B cell (primary cell): ENCODE data around the gene HLA-DQB1. TPM values are rescaled to one million over a fixed set of nuclear protein-coding genes. Genes with fewer than 3 reads are reported as not detected.

ENCODE experiments used
- ATAC-seq: fragments of 200-7000 bp; cut with Tn5 transposase; one replicate; pipeline ENCODE4 v1.10.0; 2021; ENCODE audit warnings: low read depth, mild to moderate bottlenecking, moderate number of reproducible peaks, moderate library complexity
- CTCF ChIA-PET: fragments of 350-600 bp; sonication (Branson Sonifier 250); formaldehyde crosslinking; loops from one replicate; lab custom pipeline; 2021; ENCODE audit warnings: antibody characterized with exemption, inconsistent platforms; lab: Charles Lee
- POLR2A ChIA-PET: fragments of 350-600 bp; sonication (Branson Sonifier 250); formaldehyde crosslinking; loops from one replicate; lab custom pipeline; 2021; ENCODE audit warnings: antibody characterized with exemption; lab: Charles Lee
- DNase-seq: peaks from one replicate; pipeline ENCODE4 v3.0.0; 2013
- H2AFZ ChIP-seq: 2 replicates; pipeline ENCODE4 v1.6.1; 2012; ENCODE audit warnings: mild to moderate bottlenecking, low read depth, low read length; ENCODE audit not compliant: insufficient read depth, poor library complexity, severe bottlenecking
- H3K27ac ChIP-seq, 2 donors: 1 replicate in 1 of 2; 2 replicates in 1 of 2; pipeline ENCODE4 v1.5.1; 2012 to 2013; ENCODE audit warnings: low read length in 2 of 2, mild to moderate bottlenecking in 2 of 2, moderate library complexity in 1 of 2
- H3K27me3 ChIP-seq, 4 experiments: fragments of 200-600 bp in 1 of 4; sonication (generic) in 1 of 4; replicated peaks in 1 of 4; 1 replicate in 2 of 4; 2 replicates in 2 of 4; pipeline versions ENCODE4 v1.6.1 to v1.7.0; 2013 to 2016; ENCODE audit warnings: low read length in 3 of 4, mild to moderate bottlenecking in 2 of 4, mixed read lengths in 1 of 4, moderate library complexity in 1 of 4; ENCODE audit not compliant: insufficient read depth in 4 of 4, control insufficient read depth in 3 of 4; ENCODE audit errors: control extremely low read depth in 1 of 4
- H3K36me3 ChIP-seq, 2 experiments: replicated peaks in 1 of 2; 1 replicate in 1 of 2; 2 replicates in 1 of 2; pipeline versions ENCODE4 v1.6.1 to v1.7.1; 2013; ENCODE audit warnings: low read length in 1 of 2; ENCODE audit not compliant: insufficient read depth in 2 of 2, control insufficient read depth in 1 of 2; ENCODE audit errors: control extremely low read depth in 1 of 2, extremely low read depth in 1 of 2
- H3K4me1 ChIP-seq, 2 donors: fragments of 200-600 bp in 1 of 2; sonication (generic) in 1 of 2; 1 replicate in 1 of 2; 2 replicates in 1 of 2; pipeline versions ENCODE4 v1.5.1 to v1.6.1; 2013 to 2017; ENCODE audit warnings: low read length in 2 of 2; ENCODE audit not compliant: control insufficient read depth in 2 of 2, insufficient read depth in 2 of 2
- H3K4me2 ChIP-seq: replicated peaks from 2 replicates; pipeline ENCODE3; 2012; ENCODE audit warnings: mild to moderate bottlenecking, low read depth, low read length; ENCODE audit not compliant: poor library complexity, severe bottlenecking
- H3K4me3 ChIP-seq, 5 experiments: fragments of 200-600 bp in 1 of 5; sonication (generic) in 1 of 5; 1 replicate in 3 of 5; 2 replicates in 2 of 5; pipeline versions ENCODE4 v1.5.1 to v1.7.0; 2011 to 2016; ENCODE audit warnings: low read length in 4 of 5, mild to moderate bottlenecking in 4 of 5, low read depth in 2 of 5, control low read depth in 1 of 5, moderate library complexity in 1 of 5; ENCODE audit not compliant: insufficient read depth in 1 of 5; ENCODE audit errors: control extremely low read depth in 1 of 5, extremely low read depth in 1 of 5
- H3K79me2 ChIP-seq: fragments of 200-600 bp; sonication (generic); one replicate; pipeline ENCODE4 v1.6.0; 2016; ENCODE audit warnings: low read length; ENCODE audit not compliant: control insufficient read depth, insufficient read depth
- H3K9ac ChIP-seq: fragments of 200-600 bp; sonication (generic); 2 replicates; pipeline ENCODE4 v1.6.1; 2017; ENCODE audit warnings: mild to moderate bottlenecking, low read length, moderate library complexity
- H3K9me3 ChIP-seq, 3 donors: one replicate each; pipeline versions ENCODE4 v1.6.1 to v1.7.1; 2013; ENCODE audit warnings: low read length in 2 of 3; ENCODE audit not compliant: control insufficient read depth in 2 of 3, insufficient read depth in 1 of 3; ENCODE audit errors: control extremely low read depth in 1 of 3
- H4K20me1 ChIP-seq: 2 replicates; pipeline ENCODE4 v1.6.0; 2012; ENCODE audit warnings: mild to moderate bottlenecking, low read length; ENCODE audit not compliant: insufficient read depth, control insufficient read depth, poor library complexity, severe bottlenecking
- H3K27ac Mint-ChIP-seq: one replicate; pipeline ENCODE4 v1.8.0; 2021; ENCODE audit warnings: mixed read lengths
- H3K27me3 Mint-ChIP-seq: one replicate; pipeline ENCODE4 v1.8.0; 2021; ENCODE audit warnings: mixed read lengths
- H3K4me1 Mint-ChIP-seq: one replicate; pipeline ENCODE4 v1.8.0; 2021; ENCODE audit warnings: mixed read lengths
- H3K4me3 Mint-ChIP-seq: one replicate; pipeline ENCODE4 v1.8.0; 2021; ENCODE audit warnings: mixed read lengths
- H3K9me3 Mint-ChIP-seq: one replicate; pipeline ENCODE4 v1.8.0; 2022; ENCODE audit warnings: mixed read lengths; ENCODE audit not compliant: insufficient read depth
- CTCF ChIP-seq: fragments of 200-600 bp; IDR thresholded peaks from one replicate; pipeline ENCODE4 v1.8.0; 2022; ENCODE audit warnings: antibody characterized with exemption, mild to moderate bottlenecking
- EZH2 ChIP-seq: IDR thresholded peaks from 2 replicates; pipeline ENCODE4 v1.6.1; 2012; ENCODE audit warnings: borderline replicate concordance, low read depth, mild to moderate bottlenecking, moderate library complexity, low read length; ENCODE audit not compliant: insufficient read depth, poor library complexity, severe bottlenecking
- WGBS: methylation state at CpG from one replicate; pipeline ENCODE4 v1.1.5; 2013; ENCODE audit warnings: missing lambda C conversion rate; ENCODE audit not compliant: insufficient coverage; 5-methylcytosine and 5-hydroxymethylcytosine counted together
- intact Hi-C: fragments of 100-400 bp; cut with micrococcal nuclease; formaldehyde crosslinking; loops from one replicate; pipeline ENCODE4 v1.10.0; 2022
- polyA plus RNA-seq: library from polyadenylated mRNA; depleted of rRNA; stranded (reverse); fragments of >200 nt; gene quantifications from 2 replicates; pipeline ENCODE4 v1.2.3, GENCODE V29; 2012
- total RNA-seq, 2 donors: library from RNA; stranded (reverse); fragments of 120-200 nt in 1 of 2; gene quantifications; 1 replicate in 1 of 2; 2 replicates in 1 of 2; pipeline versions ENCODE4 v1.2.3 to v1.2.4, GENCODE V29; 2013 to 2022

HLA-DQB1 gene
- total and polyA plus RNA-seq, 2 donors (not counting 1 experiment from before 2014, with no cell fraction given), result 267 to 986 TPM

- Histone ChIP-seq H3K4me2 (peak overlapping the region; percentile 71), H3K4me3 (peak overlapping the region in 4 of 5 experiments; percentile 18 to 41 (median 34)), H2AFZ (no peak overlapping the region), H3K9ac (peak overlapping the region; percentile 63), H3K36me3 (no peaks in the 10 kb centered on the region), H3K9me3 (peaks cover 0 to 11% (median 5%) of the 10 kb centered on the region in 3 donors), H4K20me1 (no peaks in the 10 kb centered on the region), H3K4me1 (peaks cover 58 to 62% of the 10 kb centered on the region in 2 donors), H3K27ac (peak overlapping the region; percentile 97 to 99), H3K27me3 (no peaks in the 10 kb centered on the region), H3K79me2 (peaks cover 32% of the 10 kb centered on the region)
- H3K4me3 Mint-ChIP-seq, result peak overlapping the region; percentile 82
- peak; percentile 94 for DNase-seq
- H3K4me1 Mint-ChIP-seq, result peaks cover 65% of the 10 kb centered on the region
- H3K9me3 Mint-ChIP-seq, result no peaks in the 10 kb centered on the region
- ATAC-seq, result peak; percentile 66
- peak overlapping the region; percentile 98 for H3K27ac Mint-ChIP-seq
- WGBS, result no CpG with 5 or more reads among the region's 1 CpG
- intact Hi-C loops, result loop anchor here (1.0 to 5.0 kb wide), 9 partner anchors 12 to 183 kb away; partner anchors contain the start of genes HLA-DQA1, HLA-DRA and HLA-DRB1
- CTCF ChIA-PET, result interaction anchor here (0.7 to 4.3 kb wide), 20 partner anchors 9 to 191 kb away, joined by 3 to 59 read pairs (median 5); partner anchors contain the start of gene HLA-DQA1
- TF ChIP-seq CTCF (peak; percentile 72), EZH2 (no peak)
- POLR2A ChIA-PET, result interaction anchor here (0.7 to 3.3 kb wide), 25 partner anchors 8 to 348 kb away, joined by 3 to 82 read pairs (median 7); partner anchors contain the start of genes HLA-DQA1, HLA-DQB1, HLA-DRA and HLA-DRB1
- no peaks in the 10 kb centered on the region for H3K27me3 Mint-ChIP-seq
These were observed 43.7 kb downstream of the HLA-DQB1 start for GRCh38 chr6:32622545-32623401.
